Fibroblast of skin of abdomen (primary cell): ENCODE results near the gene USP8.

Experiments used
- DNase-seq: peaks from one replicate; pipeline ENCODE4 v3.0.0-alpha.2; 2013

USP8 gene

DNA sequence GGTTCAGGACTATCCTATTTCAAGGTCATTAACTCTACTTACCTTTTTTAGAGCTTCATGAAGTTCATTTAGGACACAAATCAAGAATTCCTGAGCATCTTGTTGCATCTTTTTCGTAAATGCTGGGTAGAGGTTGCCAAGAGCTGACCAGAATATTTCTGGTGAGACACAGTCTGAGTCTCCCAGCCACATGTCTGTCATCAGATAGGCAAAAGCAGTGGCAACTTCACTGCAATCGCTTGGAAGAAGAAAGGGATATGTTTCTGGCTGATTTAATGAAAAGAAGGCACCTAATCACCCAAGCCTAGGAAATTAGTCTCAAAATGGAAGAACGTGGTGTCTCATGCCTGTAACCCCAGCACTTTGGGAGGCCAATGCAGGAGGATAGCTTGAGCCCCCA is 119.4 kb downstream of the USP8 start:
- peak; percentile 54 for DNase-seq

GRCh38 chr15:50544368-50544767 is 120.2 kb downstream of the USP8 start:
- DNase-seq: no peak

- DNase-seq: no peak
Measured at GRCh38 chr15:50546566-50546965, 122.4 kb downstream of the USP8 start, which contains the start of gene USP50. TSS of gene USP50 (minus strand) at chr15:50546666. CDS start at chr15:50546525, 141 bp downstream.

- DNase-seq: no peak
Measured at GRCh38 chr15:50549326-50549725, 125.1 kb downstream of the USP8 start.

GRCh38 chr15:50552238-50552637 is 128.0 kb downstream of the USP8 start:
- no peak for DNase-seq

DNA sequence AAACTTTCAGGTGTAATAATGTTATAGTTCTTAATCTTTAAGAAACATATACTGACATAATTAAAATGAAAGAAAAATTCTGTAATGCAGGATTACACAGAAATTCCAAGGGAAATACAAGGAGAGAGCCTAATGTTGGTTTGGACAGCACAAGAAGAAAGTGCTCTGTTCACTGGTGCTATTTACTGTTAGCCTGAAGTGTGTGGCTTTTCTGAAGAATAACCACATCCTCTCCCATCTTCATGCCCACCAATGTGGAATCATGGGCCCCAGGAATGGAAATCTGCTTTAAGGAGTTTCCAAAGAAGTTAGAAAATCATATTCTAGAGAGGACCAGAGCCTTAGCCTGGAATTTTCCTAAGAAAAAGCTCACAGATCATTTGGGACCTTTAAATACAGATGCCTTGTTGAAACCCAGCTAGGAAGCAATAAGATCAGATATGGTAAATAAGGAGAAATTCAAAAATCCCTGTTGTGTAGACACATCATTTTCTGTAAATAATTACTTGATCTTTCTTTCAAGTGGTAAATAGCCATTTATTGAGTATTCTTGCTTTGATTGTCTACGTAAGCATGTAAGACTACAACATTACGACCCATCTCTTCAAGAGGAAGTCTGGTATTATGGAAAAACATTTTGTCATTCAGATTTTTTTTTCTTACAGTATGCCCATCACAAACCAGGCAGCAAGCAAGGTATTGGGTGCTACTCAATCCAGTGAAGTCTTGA is 132.6 kb downstream of the USP8 start:
- DNase-seq: no peak

GRCh38 chr15:50558012-50558411 is 133.8 kb downstream of the USP8 start:
- DNase-seq: no peak

DNA sequence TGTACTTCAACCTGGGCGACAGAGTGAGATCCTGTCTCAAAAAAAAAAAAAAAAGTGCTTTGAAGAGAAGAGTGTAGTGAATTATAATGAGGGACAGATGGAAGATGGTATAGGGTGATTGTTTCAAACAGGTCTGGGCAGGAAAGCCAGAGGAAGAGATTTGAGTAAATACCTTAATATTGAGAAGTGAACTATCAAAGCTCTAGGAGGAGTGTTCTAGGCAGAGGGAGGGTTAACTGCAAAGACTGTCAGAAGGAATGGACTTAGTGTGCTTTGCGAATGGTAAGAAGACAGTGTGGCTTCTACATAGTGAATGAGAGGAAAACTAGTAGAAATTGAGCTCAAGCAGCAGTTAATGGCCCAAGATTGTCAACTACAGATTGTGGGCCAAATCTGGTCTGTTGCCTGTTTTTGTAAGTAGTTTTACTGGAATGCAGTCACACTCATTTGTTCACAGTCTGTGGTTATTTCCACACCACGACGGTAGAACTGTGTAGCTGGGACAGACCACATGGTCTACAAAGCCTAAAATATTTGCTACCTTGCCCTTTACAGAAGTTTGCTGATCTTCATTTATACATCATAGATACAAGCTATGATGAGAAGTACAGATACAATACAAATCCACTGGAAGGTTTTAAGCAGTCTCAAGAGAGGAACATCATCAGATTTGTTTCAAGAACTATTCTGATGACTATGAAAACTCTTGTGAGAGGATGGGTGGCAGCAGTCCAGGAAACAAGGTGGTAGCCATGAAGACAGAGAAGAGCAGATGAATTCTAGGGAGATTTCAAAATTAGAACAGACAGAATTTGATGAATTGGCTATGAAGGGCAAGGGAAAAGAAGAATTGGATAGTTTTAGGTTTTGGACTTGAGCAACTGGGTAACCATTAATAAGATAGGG is 138.8 kb downstream of the USP8 start:
- peak; percentile 29 for DNase-seq

DNA sequence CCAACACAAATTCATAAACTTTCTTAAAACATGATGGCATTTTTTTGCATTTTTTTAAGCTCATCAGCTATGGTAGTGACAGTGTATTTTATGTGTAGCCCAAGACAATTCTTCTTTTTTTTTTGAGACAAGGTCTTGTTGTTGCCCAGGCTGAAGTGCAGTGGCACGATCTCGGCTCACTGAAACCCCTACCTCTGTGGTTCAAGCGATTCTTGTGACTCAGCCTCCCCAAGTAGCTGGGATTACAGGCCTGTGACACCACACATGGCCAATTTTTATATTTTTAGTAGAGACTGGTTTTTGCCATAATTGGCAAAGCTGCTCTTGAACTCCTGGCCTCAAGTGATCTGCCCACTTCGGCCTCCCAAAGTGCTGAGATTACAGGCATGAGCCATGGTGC is 139.6 kb downstream of the USP8 start:
- no peak for DNase-seq
